ENCODE measurements around the gene PDXDC1.
"Not testable (repeated sequence)": the region's sequence is repeated elsewhere in the genome, so short reads cannot be mapped to it uniquely, and the experiment has no call there.

DNA sequence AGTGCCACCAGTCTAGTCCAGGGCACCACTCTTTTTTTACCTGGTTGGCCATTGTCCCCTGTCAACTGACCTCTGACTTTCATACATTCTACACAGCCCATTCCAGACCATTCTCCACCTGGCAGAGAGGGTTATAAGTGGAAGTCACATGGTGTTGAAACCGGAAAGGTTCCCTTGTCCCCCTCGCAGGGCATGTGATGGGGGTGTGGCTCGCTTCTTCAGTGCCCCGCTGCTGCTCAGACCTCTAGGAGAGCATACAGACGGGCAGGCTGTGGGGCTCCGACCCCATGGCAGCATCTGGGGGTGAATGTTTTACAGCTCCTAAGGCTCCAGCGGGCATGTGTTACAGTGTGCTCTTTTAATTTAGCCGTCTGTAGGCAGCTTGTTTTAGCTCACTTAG lies 52.2 kb downstream of the PDXDC1 start:
- TF ChIP-seq, protein P1, sequence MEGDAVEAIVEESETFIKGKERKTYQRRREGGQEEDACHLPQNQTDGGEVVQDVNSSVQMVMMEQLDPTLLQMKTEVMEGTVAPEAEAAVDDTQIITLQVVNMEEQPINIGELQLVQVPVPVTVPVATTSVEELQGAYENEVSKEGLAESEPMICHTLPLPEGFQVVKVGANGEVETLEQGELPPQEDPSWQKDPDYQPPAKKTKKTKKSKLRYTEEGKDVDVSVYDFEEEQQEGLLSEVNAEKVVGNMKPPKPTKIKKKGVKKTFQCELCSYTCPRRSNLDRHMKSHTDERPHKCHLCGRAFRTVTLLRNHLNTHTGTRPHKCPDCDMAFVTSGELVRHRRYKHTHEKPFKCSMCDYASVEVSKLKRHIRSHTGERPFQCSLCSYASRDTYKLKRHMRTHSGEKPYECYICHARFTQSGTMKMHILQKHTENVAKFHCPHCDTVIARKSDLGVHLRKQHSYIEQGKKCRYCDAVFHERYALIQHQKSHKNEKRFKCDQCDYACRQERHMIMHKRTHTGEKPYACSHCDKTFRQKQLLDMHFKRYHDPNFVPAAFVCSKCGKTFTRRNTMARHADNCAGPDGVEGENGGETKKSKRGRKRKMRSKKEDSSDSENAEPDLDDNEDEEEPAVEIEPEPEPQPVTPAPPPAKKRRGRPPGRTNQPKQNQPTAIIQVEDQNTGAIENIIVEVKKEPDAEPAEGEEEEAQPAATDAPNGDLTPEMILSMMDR (IDR thresholded peaks at IDR 0.05; ENCODE audit: insufficient read depth, low read depth, low read length): not testable (repeated sequence)
- TF ChIP-seq EZH2 (IDR thresholded peaks at IDR 0.05; ENCODE audit: insufficient read depth, low read length): not testable (repeated sequence)

All from astrocyte (in vitro differentiated cells and primary cell).